ENCODE results near the gene YIF1A. TPM values are rescaled to one million over a fixed set of nuclear protein-coding genes. Genes with fewer than 3 reads are reported as not detected.

The YIF1A gene
- total RNA-seq, 4 donors from 2014 or later, result 60.6 to 99.7 (median 72.3) TPM

DNA sequence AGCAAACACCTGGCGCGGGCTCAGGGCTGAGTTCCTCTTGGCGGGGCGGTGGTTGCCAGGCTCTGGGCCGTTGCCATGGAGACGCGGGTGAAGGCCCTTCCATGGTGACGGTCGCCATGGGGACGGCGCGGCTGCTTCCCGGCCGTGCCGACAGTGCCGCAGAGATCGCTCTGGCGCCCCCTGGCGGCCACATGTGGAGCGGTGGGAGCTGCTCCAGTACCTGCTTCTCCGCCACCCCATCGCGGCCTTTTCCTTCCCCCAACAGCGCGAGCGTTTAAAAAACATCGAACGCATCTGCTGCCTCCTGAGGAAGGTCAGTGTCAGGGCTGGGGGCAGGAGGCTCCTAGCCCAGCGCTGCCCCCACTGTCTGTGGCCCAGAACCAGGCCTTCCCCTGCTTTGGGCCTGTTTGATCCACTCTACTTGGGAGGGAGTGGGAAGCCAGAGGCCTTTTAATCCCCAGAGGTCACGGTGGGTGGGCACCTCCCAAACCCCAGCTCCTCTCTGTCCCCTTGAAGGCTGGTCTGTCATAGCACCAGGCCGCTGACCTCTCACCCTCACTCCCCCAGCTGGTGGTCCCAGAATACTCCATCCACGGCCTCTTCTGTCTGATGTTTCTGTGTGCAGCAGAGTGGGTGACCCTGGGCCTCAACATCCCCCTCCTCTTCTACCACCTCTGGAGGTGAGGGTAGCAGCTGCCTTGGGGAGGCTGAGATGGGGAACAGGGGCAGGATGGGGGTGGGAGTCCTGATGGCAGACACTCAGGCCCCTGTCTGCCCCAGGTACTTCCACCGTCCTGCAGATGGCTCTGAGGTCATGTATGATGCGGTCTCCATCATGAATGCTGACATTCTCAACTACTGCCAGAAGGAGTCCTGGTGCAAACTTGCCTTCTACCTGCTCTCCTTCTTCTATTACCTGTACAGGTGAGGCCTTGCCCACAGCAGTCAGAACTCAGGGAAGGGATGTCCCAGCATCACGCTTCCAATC is 6.2 kb downstream of the YIF1A start:
- DNase-seq, result peak; percentile 99
- Histone ChIP-seq H3K9me3 (no peaks in the 10 kb centered on the region), H3K27me3 (no peaks in the 10 kb centered on the region), H3K4me3 (no peak overlapping the region), H3K27ac (no peak overlapping the region), H3K4me1 (peaks cover 14 to 26% (median 19%) of the 10 kb centered on the region in 4 donors), H3K36me3 (no peaks in the 10 kb centered on the region)
- WGBS, 2 donors (ENCODE audit: low coverage in 1 of 2), result 33% methylated on average over 14 of the region's 35 CpGs; no CpG with 5 or more reads in 1 of the 2 donors
- in situ Hi-C loops (cut with MboI; ENCODE audit: low pct_ligation_motif_present in 1 of 4, low pct_unique_long_range_greater_than_20kb in 1 of 4, low sequenced_read_pairs in 3 of 4) (loop anchor here in 1 of 4 donors (10.0 kb wide), 1 partner anchor 58 kb away; no protein-coding TSS in a partner anchor), intact Hi-C loops (cut with DNase I; ENCODE audit: low total_unique reads) (loop anchor here (10.0 kb wide), 1 partner anchor 58 kb away; no protein-coding TSS in a partner anchor)
- TF ChIP-seq EP300 (IDR thresholded peaks at IDR 0.05; ENCODE audit: low read depth) (no peak), POLR2AphosphoS5 (IDR thresholded peaks at IDR 0.05) (peak in 2 of 3 donors; percentile 43 to 52)
- TF ChIP-seq, protein P1, sequence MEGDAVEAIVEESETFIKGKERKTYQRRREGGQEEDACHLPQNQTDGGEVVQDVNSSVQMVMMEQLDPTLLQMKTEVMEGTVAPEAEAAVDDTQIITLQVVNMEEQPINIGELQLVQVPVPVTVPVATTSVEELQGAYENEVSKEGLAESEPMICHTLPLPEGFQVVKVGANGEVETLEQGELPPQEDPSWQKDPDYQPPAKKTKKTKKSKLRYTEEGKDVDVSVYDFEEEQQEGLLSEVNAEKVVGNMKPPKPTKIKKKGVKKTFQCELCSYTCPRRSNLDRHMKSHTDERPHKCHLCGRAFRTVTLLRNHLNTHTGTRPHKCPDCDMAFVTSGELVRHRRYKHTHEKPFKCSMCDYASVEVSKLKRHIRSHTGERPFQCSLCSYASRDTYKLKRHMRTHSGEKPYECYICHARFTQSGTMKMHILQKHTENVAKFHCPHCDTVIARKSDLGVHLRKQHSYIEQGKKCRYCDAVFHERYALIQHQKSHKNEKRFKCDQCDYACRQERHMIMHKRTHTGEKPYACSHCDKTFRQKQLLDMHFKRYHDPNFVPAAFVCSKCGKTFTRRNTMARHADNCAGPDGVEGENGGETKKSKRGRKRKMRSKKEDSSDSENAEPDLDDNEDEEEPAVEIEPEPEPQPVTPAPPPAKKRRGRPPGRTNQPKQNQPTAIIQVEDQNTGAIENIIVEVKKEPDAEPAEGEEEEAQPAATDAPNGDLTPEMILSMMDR (IDR thresholded peaks at IDR 0.05), result peak; percentile 97 to 99 (median 98)

DNA sequence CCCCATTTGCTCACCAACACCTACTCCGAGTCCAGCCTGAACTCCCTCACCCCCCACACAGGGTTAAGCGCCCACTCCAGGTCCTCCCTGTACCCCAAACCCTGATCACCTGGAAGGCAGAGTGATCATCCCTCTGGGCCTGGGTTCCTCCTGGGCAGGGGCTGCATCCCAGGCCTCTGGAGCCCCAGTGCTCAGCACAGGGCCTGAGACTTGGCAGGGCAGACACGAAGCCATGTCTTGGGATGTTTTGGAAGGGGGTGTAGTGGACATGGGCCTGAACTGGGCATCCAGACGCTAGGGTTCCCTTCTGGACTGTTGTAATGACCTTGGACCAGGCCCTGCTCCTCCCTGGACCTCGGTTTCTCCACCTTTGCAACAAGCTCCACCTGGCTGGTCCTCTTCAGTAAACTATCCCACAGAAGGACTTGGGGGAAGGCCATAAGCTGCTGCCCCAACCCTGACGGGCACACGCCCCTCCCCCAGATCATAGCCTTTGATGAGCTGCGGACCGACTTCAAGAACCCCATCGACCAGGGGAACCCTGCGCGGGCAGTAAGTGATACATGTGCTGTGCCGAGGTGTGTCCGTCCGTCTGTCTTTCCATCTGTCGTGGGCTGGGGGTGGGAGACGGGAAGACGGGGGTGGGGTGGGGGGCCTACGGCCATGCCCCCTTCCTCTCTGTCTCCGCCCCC is 7.0 kb downstream of the YIF1A start:
- peaks cover 8 to 23% (median 18%) of the 10 kb centered on the region in 4 donors for H3K4me1 ChIP-seq
- H3K4me3 ChIP-seq, result no peak overlapping the region
- TF ChIP-seq POLR2A (IDR thresholded peaks at IDR 0.05), result no peak
- no peaks in the 10 kb centered on the region for H3K36me3 ChIP-seq
- WGBS, 2 donors (ENCODE audit: low coverage in 1 of 2), result 25 to 92% methylated on average over 2 to 18 of the region's 20 CpGs
- H3K27me3 ChIP-seq, result no peaks in the 10 kb centered on the region
- in situ Hi-C loops (cut with MboI; ENCODE audit: low pct_ligation_motif_present in 1 of 4, low pct_unique_long_range_greater_than_20kb in 1 of 4, low sequenced_read_pairs in 3 of 4), result loop anchor here in 1 of 4 donors (10.0 kb wide), 1 partner anchor 57 kb away; no protein-coding TSS in a partner anchor
- H3K9me3 ChIP-seq, result no peaks in the 10 kb centered on the region
- intact Hi-C loops (cut with DNase I; ENCODE audit: low total_unique reads), result loop anchor here (10.0 kb wide), 1 partner anchor 57 kb away; no protein-coding TSS in a partner anchor
- no peak overlapping the region for H3K27ac ChIP-seq
- DNase-seq, result no peak

DNA sequence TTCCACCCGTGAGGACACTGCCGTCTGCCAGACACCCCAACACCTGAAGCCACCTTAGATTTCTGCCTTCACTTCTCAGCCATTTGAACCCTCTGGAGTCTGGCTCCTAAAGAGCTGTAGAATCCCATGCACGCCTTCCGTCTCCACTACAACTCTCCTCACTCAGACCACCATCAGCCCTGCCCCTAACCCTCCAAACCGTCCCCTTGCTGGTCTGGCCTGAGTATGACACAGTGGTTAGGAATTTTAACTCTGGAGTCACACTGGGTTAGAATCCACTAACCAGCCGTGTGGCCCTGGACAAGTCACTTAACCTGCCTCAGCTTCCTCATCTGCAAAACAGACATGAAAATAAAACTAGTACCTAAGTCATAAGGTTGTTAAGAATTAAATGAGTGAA is 7.9 kb downstream of the YIF1A start:
- H3K9me3 ChIP-seq, result no peaks in the 10 kb centered on the region
- H3K27me3 ChIP-seq, result no peaks in the 10 kb centered on the region
- no peak for DNase-seq
- in situ Hi-C loops (cut with MboI; ENCODE audit: low pct_ligation_motif_present in 1 of 4, low pct_unique_long_range_greater_than_20kb in 1 of 4, low sequenced_read_pairs in 3 of 4), result loop anchor here in 1 of 4 donors (10.0 kb wide), 1 partner anchor 56 kb away; no protein-coding TSS in a partner anchor
- peaks cover 8 to 22% (median 17%) of the 10 kb centered on the region in 4 donors for H3K4me1 ChIP-seq
- H3K4me3 ChIP-seq, result no peak overlapping the region
- WGBS, 2 donors (ENCODE audit: low coverage in 1 of 2), result 91% methylated on average over 6 of the region's 6 CpGs; no CpG with 5 or more reads in 1 of the 2 donors
- H3K27ac ChIP-seq, result no peak overlapping the region
- intact Hi-C loops (cut with DNase I; ENCODE audit: low total_unique reads), result loop anchor here (10.0 kb wide), 1 partner anchor 56 kb away; no protein-coding TSS in a partner anchor
- H3K36me3 ChIP-seq, result no peaks in the 10 kb centered on the region
- TF ChIP-seq, protein P1 (IDR thresholded peaks at IDR 0.05), result no peak
- TF ChIP-seq POLR2AphosphoS5 (IDR thresholded peaks at IDR 0.05) (no peak), EP300 (IDR thresholded peaks at IDR 0.05; ENCODE audit: low read depth) (no peak), POLR2A (IDR thresholded peaks at IDR 0.05) (no peak)

DNA sequence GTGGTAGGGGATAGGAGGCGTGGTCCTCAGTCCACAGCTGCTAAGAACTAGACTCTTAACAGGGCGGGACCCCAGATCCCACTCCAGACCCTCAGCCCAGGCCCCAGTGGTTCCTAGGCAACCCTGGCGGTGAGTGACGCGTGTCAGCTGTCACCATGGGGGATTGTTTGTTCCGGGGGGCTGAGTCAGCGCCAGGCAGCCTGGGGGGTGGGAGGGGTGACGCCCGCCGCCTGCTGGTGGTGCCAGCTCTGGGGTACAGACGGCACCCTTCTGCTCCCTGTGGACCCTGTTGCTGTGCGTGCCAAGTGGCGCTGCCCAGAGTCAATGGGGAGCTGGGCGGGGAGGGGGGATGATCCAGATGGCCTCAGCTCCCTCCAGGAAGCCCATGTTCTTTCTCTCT is 8.5 kb downstream of the YIF1A start:
- Histone ChIP-seq H3K36me3 (peaks cover 0 to 5% (median under 1%) of the 10 kb centered on the region in 4 donors), H3K27ac (no peak overlapping the region), H3K9me3 (no peaks in the 10 kb centered on the region), H3K4me1 (peaks cover 8 to 22% (median 17%) of the 10 kb centered on the region in 4 donors), H3K27me3 (no peaks in the 10 kb centered on the region), H3K4me3 (no peak overlapping the region)
- in situ Hi-C loops (cut with MboI; ENCODE audit: low pct_ligation_motif_present in 1 of 4, low pct_unique_long_range_greater_than_20kb in 1 of 4, low sequenced_read_pairs in 3 of 4) (loop anchor here in 1 of 4 donors (10.0 kb wide), 1 partner anchor 56 kb away; no protein-coding TSS in a partner anchor), intact Hi-C loops (cut with DNase I; ENCODE audit: low total_unique reads) (loop anchor here (10.0 kb wide), 1 partner anchor 56 kb away; no protein-coding TSS in a partner anchor)
- 80% methylated on average over 5 of the region's 14 CpGs; no CpG with 5 or more reads in 1 of the 2 donors for WGBS, 2 donors (ENCODE audit: low coverage in 1 of 2)
- TF ChIP-seq POLR2AphosphoS5 (IDR thresholded peaks at IDR 0.05) (no peak), EP300 (IDR thresholded peaks at IDR 0.05; ENCODE audit: low read depth) (no peak), POLR2A (IDR thresholded peaks at IDR 0.05) (no peak)
- TF ChIP-seq, protein P1 (IDR thresholded peaks at IDR 0.05), result no peak
- no peak for DNase-seq

All from transverse colon (tissue), 4 donors.